Smooth muscle cell (in vitro differentiated cells): ENCODE measurements around the gene KIRREL1. TPM values are rescaled to one million over a fixed set of nuclear protein-coding genes. Genes with fewer than 3 reads are reported as not detected.

Experiments
- DNase-seq: peaks from one replicate; lab custom pipeline; 2025; ENCODE audit not compliant: unreplicated experiment; lab: John Stamatoyannopoulos, UW
- H2AFZ ChIP-seq: fragments of 200-600 bp; sonication (generic); 2 replicates; pipeline ENCODE4 v1.6.0; 2016; ENCODE audit warnings: antibody characterized with exemption, low read depth, mild to moderate bottlenecking
- H3F3A ChIP-seq: fragments of 200-600 bp; sonication (generic); 2 replicates; pipeline ENCODE4 v1.6.0; 2017; ENCODE audit warnings: antibody characterized with exemption, low read depth
- H3K27ac ChIP-seq: fragments of 200-600 bp; sonication (generic); 2 replicates; pipeline ENCODE4 v1.5.1; 2016; ENCODE audit warnings: low read depth, mild to moderate bottlenecking
- H3K27me3 ChIP-seq: fragments of 200-600 bp; sonication (generic); 2 replicates; pipeline ENCODE4 v1.6.1; 2016; ENCODE audit warnings: low read depth, mild to moderate bottlenecking
- H3K36me3 ChIP-seq: fragments of 200-600 bp; sonication (generic); 2 replicates; pipeline ENCODE4 v1.5.1; 2016; ENCODE audit warnings: low read depth
- H3K4me1 ChIP-seq: fragments of 200-600 bp; sonication (generic); 2 replicates; pipeline ENCODE4 v1.5.1; 2016; ENCODE audit warnings: low read depth
- H3K4me2 ChIP-seq: fragments of 200-600 bp; sonication (generic); 2 replicates; pipeline ENCODE4 v1.6.0; 2016; ENCODE audit warnings: mild to moderate bottlenecking
- H3K4me3 ChIP-seq: fragments of 200-600 bp; sonication (generic); 2 replicates; pipeline ENCODE4 v1.5.1; 2016; ENCODE audit warnings: mild to moderate bottlenecking
- H3K79me2 ChIP-seq: fragments of 200-600 bp; sonication (generic); 2 replicates; pipeline ENCODE4 v1.6.0; 2016; ENCODE audit warnings: low read depth, mild to moderate bottlenecking
- H3K9ac ChIP-seq: fragments of 200-600 bp; sonication (generic); 2 replicates; pipeline ENCODE4 v1.6.0; 2016; ENCODE audit warnings: low read depth
- H3K9me3 ChIP-seq: fragments of 200-600 bp; sonication (generic); replicated peaks from 2 replicates; pipeline ENCODE4 v1.5.1; 2016; ENCODE audit warnings: low read depth
- H4K20me1 ChIP-seq: fragments of 200-600 bp; sonication (generic); 2 replicates; pipeline ENCODE4 v1.6.0; 2016; ENCODE audit warnings: low read depth
- WGBS: methylation state at CpG from one replicate; pipeline ENCODE4 v1.1.7; 2016; ENCODE audit warnings: low lambda C conversion rate; 5-methylcytosine and 5-hydroxymethylcytosine counted together
- polyA plus RNA-seq: library from polyadenylated mRNA; unstranded; fragments of >200 nt; fragmentation: Nextera tagmentation; extraction: Ambion mirVana; gene quantifications from 2 replicates; pipeline ENCODE4 v1.2.1, GENCODE V29; 2016
- total RNA-seq: library from RNA; depleted of rRNA; stranded (reverse); fragments of >200 nt; gene quantifications from 2 replicates; pipeline ENCODE4 v1.2.3, GENCODE V29; 2014
- TF ChIP-seq, protein P1 (sequence below): fragments of 200-600 bp; sonication (generic); IDR thresholded peaks from 2 replicates; pipeline ENCODE4 v1.5.1; 2017; ENCODE audit warnings: borderline replicate concordance, mild to moderate bottlenecking, antibody characterized with exemption; ENCODE audit not compliant: insufficient read depth, poor library complexity, severe bottlenecking

Gene KIRREL1
- total and polyA plus RNA-seq, 2 experiments from 2014 or later = 40.9 to 58.4 TPM

DNA sequence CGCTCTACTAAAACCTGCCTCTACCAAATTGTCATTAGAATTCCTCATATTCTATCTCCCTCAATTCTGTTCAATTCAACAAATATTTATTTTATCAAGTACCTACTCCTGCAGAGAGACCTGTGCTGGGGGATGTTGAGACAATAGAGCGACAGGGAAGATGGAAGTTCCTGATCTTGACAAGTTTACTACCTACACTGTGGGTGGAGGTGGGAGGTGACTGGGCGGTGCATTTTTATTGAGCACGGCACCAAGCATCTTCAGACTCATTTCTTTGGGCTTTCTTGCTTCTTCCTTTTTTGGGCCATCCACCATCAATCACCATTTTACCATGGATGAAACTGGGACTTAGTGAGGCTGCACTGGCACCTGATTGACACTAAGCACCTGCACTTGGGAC lies 61.3 kb downstream of the KIRREL1 start:
- H3F3A ChIP-seq = peaks cover 12% of the 10 kb centered on the region
- no peak overlapping the region for H3K4me3 ChIP-seq
- no peak overlapping the region for H3K27ac ChIP-seq
- WGBS = 98% methylated on average over 4 of the region's 4 CpGs
- no peak overlapping the region for H2AFZ ChIP-seq
- no peak overlapping the region for H3K4me2 ChIP-seq
- H3K36me3 ChIP-seq = no peaks in the 10 kb centered on the region
- H3K9me3 ChIP-seq = no peaks in the 10 kb centered on the region
- peaks cover 26% of the 10 kb centered on the region for H3K4me1 ChIP-seq
- H3K27me3 ChIP-seq = no peaks in the 10 kb centered on the region
- H4K20me1 ChIP-seq = peaks cover 100% of the 10 kb centered on the region
- peaks cover 65% of the 10 kb centered on the region for H3K79me2 ChIP-seq
- TF ChIP-seq, protein P1, sequence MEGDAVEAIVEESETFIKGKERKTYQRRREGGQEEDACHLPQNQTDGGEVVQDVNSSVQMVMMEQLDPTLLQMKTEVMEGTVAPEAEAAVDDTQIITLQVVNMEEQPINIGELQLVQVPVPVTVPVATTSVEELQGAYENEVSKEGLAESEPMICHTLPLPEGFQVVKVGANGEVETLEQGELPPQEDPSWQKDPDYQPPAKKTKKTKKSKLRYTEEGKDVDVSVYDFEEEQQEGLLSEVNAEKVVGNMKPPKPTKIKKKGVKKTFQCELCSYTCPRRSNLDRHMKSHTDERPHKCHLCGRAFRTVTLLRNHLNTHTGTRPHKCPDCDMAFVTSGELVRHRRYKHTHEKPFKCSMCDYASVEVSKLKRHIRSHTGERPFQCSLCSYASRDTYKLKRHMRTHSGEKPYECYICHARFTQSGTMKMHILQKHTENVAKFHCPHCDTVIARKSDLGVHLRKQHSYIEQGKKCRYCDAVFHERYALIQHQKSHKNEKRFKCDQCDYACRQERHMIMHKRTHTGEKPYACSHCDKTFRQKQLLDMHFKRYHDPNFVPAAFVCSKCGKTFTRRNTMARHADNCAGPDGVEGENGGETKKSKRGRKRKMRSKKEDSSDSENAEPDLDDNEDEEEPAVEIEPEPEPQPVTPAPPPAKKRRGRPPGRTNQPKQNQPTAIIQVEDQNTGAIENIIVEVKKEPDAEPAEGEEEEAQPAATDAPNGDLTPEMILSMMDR = no peak
- no peak for DNase-seq
- H3K9ac ChIP-seq = no peak overlapping the region

DNA sequence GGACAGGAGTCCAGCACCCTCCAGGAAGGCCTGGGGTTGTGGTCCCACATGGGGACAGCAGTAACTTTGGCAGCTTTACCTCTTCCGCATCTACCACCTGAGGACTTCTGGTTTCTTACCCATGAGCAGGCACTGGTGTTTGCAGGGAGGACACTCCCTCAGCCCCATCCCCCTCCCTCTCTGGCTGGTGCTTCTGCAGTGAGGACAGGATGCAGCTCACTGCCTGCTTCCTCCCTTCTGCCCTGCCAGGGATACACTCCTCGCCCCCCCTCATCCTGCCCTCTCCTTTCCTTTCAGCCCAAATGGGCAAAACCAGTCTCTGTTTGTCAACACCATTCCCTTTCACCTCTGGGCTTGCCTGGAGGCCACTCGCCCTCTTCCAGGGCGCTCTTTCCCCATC lies 62.4 kb downstream of the KIRREL1 start:
- no peak overlapping the region for H3K9ac ChIP-seq
- H3K27me3 ChIP-seq = no peaks in the 10 kb centered on the region
- H4K20me1 ChIP-seq = peaks cover 100% of the 10 kb centered on the region
- TF ChIP-seq, protein P1 = no peak
- H3K4me1 ChIP-seq = peaks cover 36% of the 10 kb centered on the region
- no peak overlapping the region for H3K4me3 ChIP-seq
- no peaks in the 10 kb centered on the region for H3K9me3 ChIP-seq
- no peak for DNase-seq
- H3K79me2 ChIP-seq = peaks cover 75% of the 10 kb centered on the region
- H3F3A ChIP-seq = peaks cover 10% of the 10 kb centered on the region
- H3K27ac ChIP-seq = no peak overlapping the region
- 87% methylated on average over 4 of the region's 4 CpGs for WGBS
- no peak overlapping the region for H2AFZ ChIP-seq
- H3K36me3 ChIP-seq = no peaks in the 10 kb centered on the region
- no peak overlapping the region for H3K4me2 ChIP-seq

DNA sequence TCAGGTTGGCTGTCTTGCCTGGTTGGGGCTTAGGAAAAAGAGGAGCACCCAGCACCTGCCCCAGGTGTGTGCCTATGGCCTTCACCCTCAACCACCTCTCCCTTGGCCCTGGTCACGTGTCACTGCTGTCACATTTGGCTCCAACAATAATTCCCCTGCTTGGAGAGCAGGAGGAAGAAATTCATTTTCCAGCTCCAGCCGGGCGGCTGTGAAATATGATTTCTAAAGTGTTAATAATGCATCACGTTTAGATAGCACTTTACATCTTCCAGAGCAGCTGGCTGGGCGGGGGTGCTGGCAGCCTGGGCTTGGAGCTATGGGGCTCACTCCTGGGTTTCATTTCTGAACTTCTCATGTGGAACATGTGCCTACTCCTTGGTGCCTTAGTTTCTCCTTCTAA lies 63.1 kb downstream of the KIRREL1 start:
- no peak overlapping the region for H3K27ac ChIP-seq
- peaks cover 5% of the 10 kb centered on the region for H3F3A ChIP-seq
- no peaks in the 10 kb centered on the region for H3K36me3 ChIP-seq
- H3K9ac ChIP-seq = no peak overlapping the region
- no peaks in the 10 kb centered on the region for H3K9me3 ChIP-seq
- no peaks in the 10 kb centered on the region for H3K27me3 ChIP-seq
- no peak for DNase-seq
- H3K4me3 ChIP-seq = no peak overlapping the region
- WGBS = 73% methylated on average over 5 of the region's 5 CpGs
- H2AFZ ChIP-seq = no peak overlapping the region
- TF ChIP-seq, protein P1 = no peak
- no peak overlapping the region for H3K4me2 ChIP-seq
- peaks cover 37% of the 10 kb centered on the region for H3K4me1 ChIP-seq
- peaks cover 100% of the 10 kb centered on the region for H4K20me1 ChIP-seq
- H3K79me2 ChIP-seq = peaks cover 77% of the 10 kb centered on the region

DNA sequence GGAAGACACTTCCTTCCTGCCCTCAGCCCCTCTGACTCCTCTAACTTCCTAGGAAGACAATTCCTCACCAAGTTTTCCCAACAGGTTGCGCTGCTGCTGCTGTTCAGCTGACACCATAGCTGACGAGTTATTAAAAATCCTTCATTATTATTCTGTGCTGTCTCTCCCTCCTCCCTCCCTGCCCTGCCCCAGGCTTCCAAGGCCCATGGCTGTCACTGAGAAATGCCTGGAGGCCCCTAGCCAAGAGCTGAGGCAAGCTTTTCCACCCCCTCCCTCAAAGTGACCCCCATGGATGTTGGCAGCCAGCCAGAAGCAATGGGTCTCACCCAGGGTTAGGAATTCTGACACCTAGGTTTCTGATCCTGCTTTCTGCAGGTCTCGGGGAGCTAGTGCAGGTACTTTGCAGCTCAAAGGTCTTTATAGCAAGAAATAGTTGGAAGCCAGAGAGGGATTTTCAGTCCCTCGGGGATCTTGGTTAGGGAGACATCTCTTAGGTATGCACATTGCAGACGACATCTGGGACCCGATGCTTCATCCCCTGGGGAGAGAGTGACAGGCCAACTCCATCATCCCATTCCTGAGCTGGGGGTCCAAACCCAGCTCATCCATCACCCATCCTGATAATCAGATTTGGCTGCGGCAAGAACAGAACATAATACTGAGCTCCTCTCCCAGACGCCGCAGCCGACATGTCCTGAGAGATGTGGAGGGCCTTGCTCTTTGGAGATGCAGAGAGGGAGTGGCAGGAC lies 65.0 kb downstream of the KIRREL1 start:
- no peak overlapping the region for H2AFZ ChIP-seq
- no peak overlapping the region for H3K4me2 ChIP-seq
- no peaks in the 10 kb centered on the region for H3K27me3 ChIP-seq
- H3K36me3 ChIP-seq = no peaks in the 10 kb centered on the region
- peaks cover 90% of the 10 kb centered on the region for H3K79me2 ChIP-seq
- no peak overlapping the region for H3K27ac ChIP-seq
- peaks cover 3% of the 10 kb centered on the region for H3F3A ChIP-seq
- H3K9ac ChIP-seq = no peak overlapping the region
- H3K4me1 ChIP-seq = peaks cover 36% of the 10 kb centered on the region
- TF ChIP-seq, protein P1 = no peak
- H3K4me3 ChIP-seq = no peak overlapping the region
- DNase-seq = no peak
- peaks cover 100% of the 10 kb centered on the region for H4K20me1 ChIP-seq
- no peaks in the 10 kb centered on the region for H3K9me3 ChIP-seq
- 89% methylated on average over 10 of the region's 10 CpGs for WGBS
